Right cardiac atrium (tissue), 5 donors: Measurements from ENCODE around the gene MRS2. TPM values are rescaled to one million over a fixed set of nuclear protein-coding genes. Genes with fewer than 3 reads are reported as not detected.
A peak's percentile ranks its signal among the peaks of the same experiment; 100 is the strongest.
"Not testable (repeated sequence)": the region's sequence is repeated elsewhere in the genome, so short reads cannot be mapped to it uniquely, and the experiment has no call there.

Source experiments
- ATAC-seq, 2 donors: fragments of 200-7000 bp; cut with Tn5 transposase; one replicate each; pipeline versions ENCODE4 v1.8.0 to v1.9.1; 2020; ENCODE audit warnings: moderate library complexity in 2 of 2, mild to moderate bottlenecking in 1 of 2
- DNase-seq, 3 donors: peaks; one replicate each; pipeline ENCODE4 v3.0.0-alpha.2; 2020
- H3K27ac ChIP-seq: one replicate; pipeline ENCODE4 v1.5.1; 2013; ENCODE audit warnings: mild to moderate bottlenecking, low read length, control low read depth, moderate library complexity
- H3K27me3 ChIP-seq: one replicate; pipeline ENCODE4 v1.6.1; 2013; ENCODE audit not compliant: control insufficient read depth, insufficient read depth
- H3K4me1 ChIP-seq: one replicate; pipeline ENCODE4 v1.6.1; 2013; ENCODE audit warnings: low read length; ENCODE audit not compliant: control insufficient read depth, insufficient read depth
- H3K4me3 ChIP-seq: one replicate; pipeline ENCODE4 v1.5.1; 2013; ENCODE audit warnings: low read length, control low read depth
- H3K9me3 ChIP-seq: one replicate; pipeline ENCODE4 v1.6.1; 2013; ENCODE audit warnings: low read length; ENCODE audit not compliant: control insufficient read depth
- WGBS: extraction: QIAGEN DNeasy Blood & Tissue Kit; methylation state at CpG from one replicate; pipeline ENCODE4 v1.1.7; 2013; 5-methylcytosine and 5-hydroxymethylcytosine counted together
- intact Hi-C, 4 donors: fragments of 100-400 bp; cut with DNase I; formaldehyde crosslinking; loops; one replicate each; pipeline versions ENCODE4 v1.11.0 to v1.14.0; 2022 to 2023
- long read RNA-seq, 4 donors: library from polyadenylated mRNA; unstranded; transcript quantifications; one replicate each; pipeline ENCODE4 v2.0.0, GENCODE V29; 2020 to 2021
- polyA plus RNA-seq: library from polyadenylated mRNA; stranded (reverse); fragments of 200-250 nt; gene quantifications from one replicate; pipeline ENCODE4 v1.2.3, GENCODE V29; 2013
- total RNA-seq, 4 donors: library from RNA; stranded (reverse); fragmentation: NEBNext Ultra II Directional; extraction: Animal tissue kit (Norgen Biotek cat#: 25700); gene quantifications; one replicate each; pipeline ENCODE4 v1.2.1, GENCODE V29; 2021
- donor health status: healthy with polysubstance abuse.
- donor health status: DM: no; HTN: yes; CAD: no.
- donor health status: DM: no; HTN: no; CAD: no.
- donor health status: DM: no; HTN: yes; CAD: no; lungs with severe emphysema.
- donor health status: DM: yes; HTN: yes; CAD: no.

MRS2 gene, protein sequence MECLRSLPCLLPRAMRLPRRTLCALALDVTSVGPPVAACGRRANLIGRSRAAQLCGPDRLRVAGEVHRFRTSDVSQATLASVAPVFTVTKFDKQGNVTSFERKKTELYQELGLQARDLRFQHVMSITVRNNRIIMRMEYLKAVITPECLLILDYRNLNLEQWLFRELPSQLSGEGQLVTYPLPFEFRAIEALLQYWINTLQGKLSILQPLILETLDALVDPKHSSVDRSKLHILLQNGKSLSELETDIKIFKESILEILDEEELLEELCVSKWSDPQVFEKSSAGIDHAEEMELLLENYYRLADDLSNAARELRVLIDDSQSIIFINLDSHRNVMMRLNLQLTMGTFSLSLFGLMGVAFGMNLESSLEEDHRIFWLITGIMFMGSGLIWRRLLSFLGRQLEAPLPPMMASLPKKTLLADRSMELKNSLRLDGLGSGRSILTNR
- total RNA-seq (10 to 100 TPM; 37.5 to 45.3 (median 39.8) TPM), polyA plus RNA-seq (30.3 TPM)
- long read RNA-seq, donor 1, transcript MRS2-202 (10 exons, 1,740 nt): minor isoform, 29 of 117 reads
- long read RNA-seq, donor 1, transcript MRS2-203 (11 exons, 3,313 nt): major isoform, 68 of 117 reads
- long read RNA-seq, donor 1, partial matches to known transcripts: 6 of 117 reads
- long read RNA-seq, donor 1, other reads (novel, unspliced or antisense): 12 of 117 reads
- long read RNA-seq, donor 2, transcript MRS2-202 (10 exons, 1,740 nt): minor isoform, 6 of 37 reads
- long read RNA-seq, donor 2, transcript MRS2-201 (9 exons, 3,821 nt): minor isoform, 5 of 37 reads
- long read RNA-seq, donor 2, transcript MRS2-203 (11 exons, 3,313 nt): major isoform, 20 of 37 reads
- long read RNA-seq, donor 2, partial matches to known transcripts: 0 of 37 reads
- long read RNA-seq, donor 2, other reads (novel, unspliced or antisense): 6 of 37 reads
- long read RNA-seq, donor 3, transcript MRS2-202 (10 exons, 1,740 nt): minor isoform, 22 of 209 reads
- long read RNA-seq, donor 3, transcript MRS2-203 (11 exons, 3,313 nt): major isoform, 155 of 209 reads
- long read RNA-seq, donor 3, partial matches to known transcripts: 6 of 209 reads
- long read RNA-seq, donor 3, other reads (novel, unspliced or antisense): 22 of 209 reads
- long read RNA-seq, donor 4, transcript MRS2-203 (11 exons, 3,313 nt): major isoform, 23 of 40 reads
- long read RNA-seq, donor 4, transcript MRS2-202 (10 exons, 1,740 nt): minor isoform, 9 of 40 reads
- long read RNA-seq, donor 4, partial matches to known transcripts: 0 of 40 reads
- long read RNA-seq, donor 4, other reads (novel, unspliced or antisense): 5 of 40 reads

DNA sequence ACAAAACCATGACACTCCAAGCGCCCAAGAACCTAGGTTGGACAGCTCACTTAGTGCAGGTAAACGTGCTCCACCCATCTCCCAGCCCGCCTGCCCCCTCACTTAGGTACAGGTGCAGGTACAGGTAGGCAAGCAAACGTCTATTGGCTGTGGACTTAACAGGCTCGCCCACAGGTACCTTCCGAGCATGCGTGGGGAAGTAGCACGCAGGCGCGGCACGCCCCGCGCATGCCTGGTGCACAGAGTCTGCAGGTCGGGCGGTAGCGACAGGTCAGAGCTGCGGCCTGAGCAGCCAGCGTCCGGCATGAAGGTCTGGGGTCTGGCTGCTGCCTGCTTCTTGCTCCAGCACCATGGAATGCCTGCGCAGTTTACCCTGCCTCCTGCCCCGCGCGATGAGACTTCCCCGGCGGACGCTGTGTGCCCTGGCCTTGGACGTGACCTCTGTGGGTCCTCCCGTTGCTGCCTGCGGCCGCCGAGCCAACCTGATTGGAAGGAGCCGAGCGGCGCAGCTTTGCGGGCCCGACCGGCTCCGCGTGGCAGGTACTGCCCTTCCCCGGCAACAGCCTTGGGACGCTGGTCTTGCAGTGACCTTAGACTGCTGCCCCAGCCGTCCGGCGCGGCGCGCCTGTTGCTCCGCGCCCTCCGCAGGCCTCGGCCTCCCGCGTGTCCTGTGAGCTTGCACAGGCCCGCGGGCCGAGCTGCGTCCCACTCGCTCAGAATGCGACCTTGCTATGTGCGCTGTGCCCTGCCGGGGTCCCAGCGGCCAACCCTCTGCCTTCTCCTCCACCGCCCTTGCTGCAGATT lies at the start of gene MRS2:
MRS2 (plus strand) TSS at position 240 of the 804 bp plus-strand sequence; CDS start at position 351, 111 bp downstream.
- intact Hi-C loops: no loop called here
- Histone ChIP-seq H3K9me3 (no peaks in the 10 kb centered on the region), H3K4me1 (no peaks in the 10 kb centered on the region), H3K27me3 (no peaks in the 10 kb centered on the region), H3K4me3 (peak within 1 kb of the TSS; percentile 67), H3K27ac (peak within 1 kb of the TSS; percentile 43)
- ATAC-seq (peak; percentile 99), DNase-seq (peak; percentile 85 to 95 (median 93))
- WGBS: under 1% methylated on average over 63 of the region's 63 CpGs

DNA sequence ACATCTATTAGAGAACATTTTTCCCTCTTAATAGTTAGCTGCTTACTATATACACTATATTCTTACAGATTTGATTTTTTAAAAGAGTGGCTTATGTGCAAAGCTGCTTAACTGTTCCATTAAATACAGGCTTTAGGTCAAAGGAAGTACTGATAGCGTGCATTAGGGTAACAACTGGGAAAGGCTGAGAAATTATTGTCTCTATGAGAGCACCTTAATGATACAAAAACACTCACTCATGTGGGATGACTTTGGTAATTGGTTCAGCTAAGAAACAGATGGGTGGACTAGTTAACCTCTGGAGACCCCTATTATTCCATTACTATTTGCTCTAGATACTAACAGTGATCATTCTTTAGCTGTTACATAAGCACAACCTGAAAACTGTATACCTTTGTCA lies 48.9 kb upstream of the MRS2 start:
- Histone ChIP-seq H3K27me3 (no peaks in the 10 kb centered on the region), H3K9me3 (no peaks in the 10 kb centered on the region), H3K4me3 (no peak overlapping the region), H3K27ac (no peak overlapping the region), H3K4me1 (no peaks in the 10 kb centered on the region)
- DNase-seq (no peak), ATAC-seq (no peak)
- 75% methylated on average over 1 of the region's 1 CpG for WGBS
- intact Hi-C loops: no loop called here

DNA sequence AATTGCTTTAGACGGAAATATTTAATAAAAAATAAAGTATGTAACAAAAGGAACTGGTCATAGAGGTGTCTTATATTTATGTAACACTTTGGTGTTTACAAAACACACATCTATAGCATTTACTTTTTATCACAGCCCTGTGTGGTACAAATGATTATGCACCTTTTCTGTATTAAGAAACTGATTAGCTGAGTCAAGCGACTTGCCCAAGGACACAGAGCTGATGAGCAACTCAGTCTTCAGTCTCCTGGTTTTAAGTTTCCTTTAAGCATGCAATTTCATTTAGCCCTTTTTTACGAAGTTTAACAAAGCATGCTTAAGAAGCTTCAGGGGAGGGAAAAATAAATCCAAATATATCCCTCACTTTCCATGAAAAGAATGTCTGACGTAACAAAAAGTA lies 47.3 kb upstream of the MRS2 start:
- Histone ChIP-seq H3K9me3 (no peaks in the 10 kb centered on the region), H3K4me1 (no peaks in the 10 kb centered on the region), H3K4me3 (no peak overlapping the region), H3K27me3 (no peaks in the 10 kb centered on the region), H3K27ac (no peak overlapping the region)
- ATAC-seq (no peak), DNase-seq (no peak)
- WGBS: 77% methylated on average over 4 of the region's 4 CpGs
- intact Hi-C loops: no loop called here

DNA sequence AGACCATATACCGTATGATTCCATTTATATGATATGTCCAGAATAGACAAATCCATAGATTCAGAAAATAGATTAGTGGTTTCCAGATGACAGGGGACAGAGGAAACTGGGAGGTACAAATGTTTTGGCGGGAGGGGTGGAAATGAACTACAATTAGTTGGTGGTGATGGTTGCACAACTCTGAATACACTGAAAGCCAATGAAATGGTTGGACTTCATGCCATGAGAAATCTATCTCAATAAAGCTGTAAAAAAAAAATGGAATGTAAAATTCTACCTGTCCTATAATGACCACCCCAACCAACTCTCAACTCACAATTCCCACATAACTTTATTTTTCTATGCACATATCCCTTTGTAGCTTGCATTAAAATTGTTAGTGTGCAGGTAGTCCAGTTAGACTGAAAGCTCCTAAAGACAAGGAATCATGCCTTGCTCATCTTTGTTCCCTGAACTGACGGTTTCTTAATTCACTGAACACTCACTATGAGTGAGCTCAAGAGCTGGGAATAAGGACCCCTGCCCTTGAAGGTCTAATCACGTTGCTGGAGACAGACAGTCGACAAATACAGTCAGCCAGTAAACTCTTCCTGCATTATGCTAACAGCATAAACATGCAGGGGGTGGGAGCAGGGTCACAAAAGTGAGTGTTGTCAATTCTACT lies 46.3 kb upstream of the MRS2 start:
- Histone ChIP-seq H3K9me3 (no peaks in the 10 kb centered on the region), H3K4me1 (no peaks in the 10 kb centered on the region), H3K27ac (no peak overlapping the region), H3K4me3 (no peak overlapping the region), H3K27me3 (no peaks in the 10 kb centered on the region)
- DNase-seq (no peak), ATAC-seq (no peak)
- intact Hi-C loops: no loop called here
- 69% methylated on average over 5 of the region's 5 CpGs for WGBS

DNA sequence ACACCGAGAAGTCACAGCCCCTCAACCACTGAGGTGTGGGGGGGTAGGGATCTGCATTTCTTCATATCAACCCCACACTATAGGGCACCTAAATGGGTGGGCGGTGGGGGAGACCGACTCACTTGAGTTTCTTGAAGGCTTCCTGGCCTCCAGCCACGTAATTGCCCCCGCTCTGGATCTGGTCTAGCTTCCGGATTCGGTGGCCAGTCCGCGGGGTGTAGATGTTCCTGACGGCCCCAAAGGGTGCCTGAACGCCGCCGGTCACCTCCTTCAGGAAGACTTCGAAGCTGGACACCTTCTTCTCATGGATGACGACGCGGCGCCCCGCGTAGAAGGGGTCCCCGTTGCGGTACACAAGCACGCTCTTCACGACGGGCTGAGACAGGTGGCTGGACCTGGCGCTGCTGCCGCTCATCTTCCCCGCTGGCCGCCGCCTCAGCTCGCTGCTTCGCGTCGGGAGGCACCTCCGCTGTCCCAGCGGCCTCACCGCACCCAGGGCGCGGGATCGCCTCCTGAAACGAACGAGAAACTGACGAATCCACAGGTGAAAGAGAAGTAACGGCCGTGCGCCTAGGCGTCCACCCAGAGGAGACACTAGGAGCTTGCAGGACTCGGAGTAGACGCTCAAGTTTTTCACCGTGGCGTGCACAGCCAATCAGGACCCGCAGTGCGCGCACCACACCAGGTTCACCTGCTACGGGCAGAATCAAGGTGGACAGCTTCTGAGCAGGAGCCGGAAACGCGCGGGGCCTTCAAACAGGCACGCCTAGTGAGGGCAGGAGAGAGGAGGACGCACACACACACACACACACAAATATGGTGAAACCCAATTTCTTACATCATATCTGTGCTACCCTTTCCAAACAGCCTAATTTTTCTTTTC lies 45.2 kb upstream of the MRS2 start, which contains the start of gene DCDC2:
DCDC2 (minus strand) TSS at position 724 of the 883 bp plus-strand sequence; CDS start at position 415, 309 bp downstream.
- H3K9me3 ChIP-seq: no peaks in the 10 kb centered on the region
- ATAC-seq: peak; percentile 33 to 43
- WGBS: 11% methylated on average over 61 of the region's 61 CpGs
- intact Hi-C loops: no loop called here
- H3K4me1 ChIP-seq: no peaks in the 10 kb centered on the region
- H3K27ac ChIP-seq: no peak within 1 kb of the TSS
- H3K4me3 ChIP-seq: no peak within 1 kb of the TSS
- H3K27me3 ChIP-seq: no peaks in the 10 kb centered on the region
- peak; percentile 13 to 60 (median 49) for DNase-seq

DNA sequence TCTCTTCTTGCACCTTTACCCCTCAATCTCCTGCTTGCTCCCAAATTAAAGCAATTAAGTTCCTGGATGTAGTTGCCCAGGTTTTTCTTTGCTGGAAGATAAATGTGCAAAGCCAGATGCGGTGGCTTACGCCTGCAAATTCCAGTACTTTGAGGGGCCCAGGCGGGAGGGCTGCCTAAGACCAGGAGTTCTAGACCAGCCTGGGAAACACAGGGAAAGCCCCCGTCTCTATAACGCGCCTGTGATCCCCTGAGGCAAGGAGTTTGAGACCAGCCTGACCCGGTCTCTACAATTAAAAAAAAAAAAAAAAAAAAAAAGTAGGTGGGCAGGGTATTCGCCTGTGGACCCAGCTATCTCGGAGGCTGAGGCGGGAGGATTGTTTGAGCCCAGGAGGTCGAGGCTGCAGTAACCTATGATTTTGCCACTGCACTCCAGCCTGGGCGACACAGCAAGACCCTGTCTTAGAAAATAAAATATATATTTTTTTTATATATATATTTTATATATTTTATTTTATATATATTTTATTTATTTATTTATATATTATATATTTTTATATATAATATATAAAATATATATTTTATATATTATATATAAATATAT lies 44.4 kb upstream of the MRS2 start:
- ATAC-seq: no peak
- no peak overlapping the region for H3K27ac ChIP-seq
- H3K4me3 ChIP-seq: no peak overlapping the region
- intact Hi-C loops: no loop called here
- peak in 1 of 3 donors; percentile 38 for DNase-seq
- no peaks in the 10 kb centered on the region for H3K27me3 ChIP-seq
- no peaks in the 10 kb centered on the region for H3K9me3 ChIP-seq
- no peaks in the 10 kb centered on the region for H3K4me1 ChIP-seq
- 59% methylated on average over 12 of the region's 12 CpGs for WGBS

DNA sequence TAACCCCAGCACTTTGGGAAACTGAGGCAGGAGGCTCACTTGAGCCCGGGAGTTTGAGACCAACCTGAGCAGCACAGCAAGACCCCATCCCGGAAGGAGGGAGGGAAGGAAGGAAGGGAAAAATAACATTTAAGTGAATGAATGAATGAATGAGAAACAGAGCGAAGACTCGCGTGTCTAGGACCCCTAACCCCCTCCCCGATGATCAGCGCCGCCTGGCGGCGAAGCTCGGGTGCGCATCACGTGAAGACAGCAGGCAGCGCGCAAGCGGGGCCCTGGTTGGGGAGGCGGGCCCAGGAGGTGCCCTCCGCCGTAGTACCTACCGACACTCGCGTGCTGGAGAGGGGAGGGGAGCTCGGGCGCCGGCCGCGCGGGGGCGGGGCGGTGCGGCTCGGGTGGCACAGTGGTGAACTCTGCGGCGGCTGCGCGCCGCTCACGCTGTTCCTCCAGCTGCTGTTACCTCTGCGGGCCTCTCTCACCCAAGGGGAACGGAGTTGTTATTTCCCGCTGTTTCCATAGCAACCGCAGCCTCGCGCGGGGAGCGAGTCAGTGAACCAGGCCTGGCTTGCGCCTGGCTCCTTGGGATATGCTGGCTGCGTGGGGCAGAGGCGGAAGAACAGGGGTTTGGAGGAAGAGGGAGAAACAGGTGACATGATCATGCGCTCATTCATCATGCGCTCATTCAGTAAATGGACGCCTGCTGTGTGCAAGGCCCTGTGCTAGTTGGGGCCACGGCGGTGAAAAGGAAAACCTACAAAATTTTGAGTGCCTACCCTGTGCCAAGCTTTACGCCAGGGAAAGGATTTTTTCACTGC lies 42.9 kb upstream of the MRS2 start:
- peak; percentile 60 to 83 (median 81) for DNase-seq
- 6% methylated on average over 55 of the region's 55 CpGs for WGBS
- peak; percentile 91 to 92 for ATAC-seq
- no peaks in the 10 kb centered on the region for H3K27me3 ChIP-seq
- peak overlapping the region; percentile 38 for H3K4me3 ChIP-seq
- no peaks in the 10 kb centered on the region for H3K4me1 ChIP-seq
- intact Hi-C loops: no loop called here
- no peak overlapping the region for H3K27ac ChIP-seq
- no peaks in the 10 kb centered on the region for H3K9me3 ChIP-seq

DNA sequence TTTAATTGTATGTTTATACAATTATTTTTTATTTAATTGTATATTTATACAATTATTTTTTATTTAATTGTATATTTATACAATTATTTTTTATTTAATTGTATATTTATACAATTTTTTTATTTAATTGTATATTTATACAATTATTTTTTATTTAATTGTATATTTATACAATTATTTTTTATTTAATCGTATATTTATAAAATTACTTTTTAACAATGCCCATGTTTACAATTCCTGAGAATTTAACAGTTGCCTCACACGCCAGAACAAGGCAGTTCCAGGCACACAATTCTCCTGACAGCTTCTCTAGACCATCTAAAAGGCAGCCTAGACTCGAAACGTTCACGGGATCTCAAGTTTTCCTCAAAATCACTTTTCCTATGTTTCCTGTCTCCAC lies 40.4 kb upstream of the MRS2 start:
- H3K4me3 ChIP-seq, H3K27me3 ChIP-seq, H3K4me1 ChIP-seq, intact Hi-C loops, DNase-seq, H3K27ac ChIP-seq, H3K9me3 ChIP-seq, ATAC-seq: not testable (repeated sequence)
- 79% methylated on average over 5 of the region's 5 CpGs for WGBS
